ENCODE data around the gene AKAP5. TPM values are rescaled to one million over a fixed set of nuclear protein-coding genes. Genes with fewer than 3 reads are reported as not detected.

Gene AKAP5
- total and polyA plus RNA-seq, 2 donors (not counting 1 experiment from before 2014, with no cell fraction given) = 0.21 to 1.4 TPM

DNA sequence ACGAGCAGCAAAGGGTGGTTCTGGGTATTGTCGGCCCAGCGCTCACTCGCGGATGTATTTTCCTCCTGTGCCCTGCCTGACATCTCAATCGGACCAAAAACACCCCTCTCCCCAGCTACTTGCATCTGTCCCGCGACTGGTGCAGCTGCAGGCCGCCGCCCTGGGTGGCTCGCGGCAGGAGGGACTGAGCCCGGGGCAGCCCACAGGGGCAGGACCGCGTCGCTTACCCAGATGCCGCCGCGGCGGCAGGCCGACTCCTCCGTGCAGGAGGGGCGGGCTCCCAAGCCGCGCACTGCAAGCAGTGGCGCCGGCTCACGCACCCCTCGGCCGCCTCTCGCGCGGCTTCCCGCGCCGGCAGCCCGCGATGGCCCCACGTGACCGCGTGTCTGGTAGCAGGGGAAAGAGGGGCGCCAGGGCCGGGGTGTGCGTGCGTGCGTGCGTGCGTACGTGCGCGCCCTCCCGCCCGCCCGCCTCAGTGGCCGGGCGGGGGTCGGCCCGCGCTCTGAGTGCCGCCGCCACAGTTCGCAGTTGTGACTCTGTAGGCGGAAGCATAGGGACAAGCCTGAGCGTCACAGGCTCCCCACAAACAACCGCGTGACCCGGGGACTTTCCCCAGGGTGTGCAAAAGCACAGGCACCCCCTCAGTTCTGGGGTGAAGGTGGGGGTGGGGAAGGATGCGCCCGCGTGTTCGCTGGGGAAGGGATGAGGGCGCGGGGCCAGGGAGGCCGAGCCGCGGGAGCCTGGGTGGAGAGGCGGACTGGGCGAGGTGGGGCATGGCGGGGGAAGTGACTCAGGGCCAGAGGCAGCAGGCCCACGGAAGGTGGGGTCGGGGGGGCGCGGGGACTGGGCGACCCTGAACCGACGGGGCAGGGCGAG is 38.4 kb downstream of the AKAP5 start, which contains the start of gene ZBTB25:
Gene ZBTB25 (minus strand): TSS at position 405 of the 876 bp plus-strand sequence. CDS start 13,305 bp downstream, outside the sequence.
- WGBS (ENCODE audit: insufficient coverage) = under 1% methylated on average over 87 of the region's 87 CpGs

More for the DNA sequence above, 38.4 kb downstream of the AKAP5 start, which contains the start of gene ZBTB25:
- Mint-ChIP-seq H3K27ac (peak within 1 kb of the TSS; percentile 100), H3K4me1 (peaks cover 61% of the 10 kb centered on the region), H3K27me3 (no peaks in the 10 kb centered on the region), H3K9me3 (ENCODE audit: insufficient read depth) (no peaks in the 10 kb centered on the region), H3K4me3 (peak within 1 kb of the TSS; percentile 95)
- H3K9ac ChIP-seq (ENCODE audit: low read length) = peak within 1 kb of the TSS; percentile 95
- TF ChIP-seq, protein P1, sequence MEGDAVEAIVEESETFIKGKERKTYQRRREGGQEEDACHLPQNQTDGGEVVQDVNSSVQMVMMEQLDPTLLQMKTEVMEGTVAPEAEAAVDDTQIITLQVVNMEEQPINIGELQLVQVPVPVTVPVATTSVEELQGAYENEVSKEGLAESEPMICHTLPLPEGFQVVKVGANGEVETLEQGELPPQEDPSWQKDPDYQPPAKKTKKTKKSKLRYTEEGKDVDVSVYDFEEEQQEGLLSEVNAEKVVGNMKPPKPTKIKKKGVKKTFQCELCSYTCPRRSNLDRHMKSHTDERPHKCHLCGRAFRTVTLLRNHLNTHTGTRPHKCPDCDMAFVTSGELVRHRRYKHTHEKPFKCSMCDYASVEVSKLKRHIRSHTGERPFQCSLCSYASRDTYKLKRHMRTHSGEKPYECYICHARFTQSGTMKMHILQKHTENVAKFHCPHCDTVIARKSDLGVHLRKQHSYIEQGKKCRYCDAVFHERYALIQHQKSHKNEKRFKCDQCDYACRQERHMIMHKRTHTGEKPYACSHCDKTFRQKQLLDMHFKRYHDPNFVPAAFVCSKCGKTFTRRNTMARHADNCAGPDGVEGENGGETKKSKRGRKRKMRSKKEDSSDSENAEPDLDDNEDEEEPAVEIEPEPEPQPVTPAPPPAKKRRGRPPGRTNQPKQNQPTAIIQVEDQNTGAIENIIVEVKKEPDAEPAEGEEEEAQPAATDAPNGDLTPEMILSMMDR (IDR thresholded peaks at IDR 0.05) = no peak
- no peak for TF ChIP-seq EZH2 (IDR thresholded peaks at IDR 0.05; ENCODE audit: borderline replicate concordance, insufficient read depth, low read depth, low read length, poor library complexity, severe bottlenecking)
- DNase-seq (peak; percentile 99), ATAC-seq (ENCODE audit: low read depth) (peak; percentile 64)
- H2AFZ ChIP-seq (ENCODE audit: insufficient read depth, low read depth, low read length, poor library complexity, severe bottlenecking) = peak within 1 kb of the TSS; percentile 74
- H3K36me3 ChIP-seq (replicated peaks in 1 of 2; ENCODE audit: control extremely low read depth in 1 of 2, control insufficient read depth in 1 of 2, extremely low read depth in 1 of 2, insufficient read depth in 2 of 2, low read length in 1 of 2) = peaks cover 0 to 4% of the 10 kb centered on the region in 2 experiments
- peaks cover 38% of the 10 kb centered on the region for H4K20me1 ChIP-seq (ENCODE audit: control insufficient read depth, insufficient read depth, low read length, poor library complexity, severe bottlenecking)
- ChIA-PET POLR2A (interaction anchor here (0.6 to 3.4 kb wide), 14 partner anchors 12 to 862 kb away, joined by 3 to 28 read pairs (median 6); partner anchors contain the start of genes AKAP5, HSPA2, MTHFD1 and WDR89), CTCF (interaction anchor here (0.9 to 3.1 kb wide), 11 partner anchors 8 to 165 kb away, joined by 3 to 42 read pairs (median 4); partner anchors contain the start of gene HSPA2)
- H3K4me3 ChIP-seq (ENCODE audit: control extremely low read depth in 1 of 5, extremely low read depth in 1 of 5, insufficient read depth in 1 of 5, low read depth in 2 of 5, low read length in 4 of 5) = peak within 1 kb of the TSS; percentile 87 to 98 (median 95)
- H3K9me3 ChIP-seq (ENCODE audit: control extremely low read depth in 1 of 3, control insufficient read depth in 2 of 3, insufficient read depth in 1 of 3, low read length in 2 of 3) = no peaks in the 10 kb centered on the region
- H3K27ac ChIP-seq (ENCODE audit: low read length in 2 of 2) = peak within 1 kb of the TSS; percentile 99 to 100
- H3K79me2 ChIP-seq (ENCODE audit: control insufficient read depth, insufficient read depth, low read length) = peaks cover 81% of the 10 kb centered on the region
- no peaks in the 10 kb centered on the region for H3K27me3 ChIP-seq (replicated peaks in 1 of 4; ENCODE audit: control extremely low read depth in 1 of 4, control insufficient read depth in 3 of 4, insufficient read depth in 4 of 4, low read length in 3 of 4)
- intact Hi-C loops (cut with micrococcal nuclease) = loop anchor here (1.0 to 5.0 kb wide), 12 partner anchors 8 to 909 kb away; partner anchors contain the start of genes CHURC1, FUT8, HSPA2 and MTHFD1
- peaks cover 63 to 65% of the 10 kb centered on the region in 2 donors for H3K4me1 ChIP-seq (ENCODE audit: control insufficient read depth in 2 of 2, insufficient read depth in 2 of 2, low read length in 2 of 2)
- H3K4me2 ChIP-seq (replicated peaks; ENCODE audit: low read depth, low read length, poor library complexity, severe bottlenecking) = peak within 1 kb of the TSS; percentile 86
